HepG2 (cell line): ENCODE data around the gene TBXAS1. TPM values are rescaled to one million over a fixed set of nuclear protein-coding genes. Genes with fewer than 3 reads are reported as not detected.

Source experiments
- ATAC-seq: fragments of 200-7000 bp; cut with Tn5 transposase; 3 replicates; pipeline ENCODE4 v1.9.1; 2020; ENCODE audit warnings: mild to moderate bottlenecking, moderate library complexity
- BruUV-seq: library from RNA; stranded (reverse); fragments of 400-500 nt; replicated peaks from 2 replicates; lab custom pipeline; 2021; lab: Mats Ljungman, UMichigan
- CTCF ChIA-PET: fragments of 300-600 bp; formaldehyde crosslinking; extraction: SDS; loops from one replicate; lab custom pipeline; 2021; ENCODE audit warnings: low total read pairs, inconsistent platforms, low intra/inter-chr PET ratio; lab: Yijun Ruan, JAX
- POLR2A ChIA-PET: fragments of 350-600 bp; sonication (Branson Sonifier 250); formaldehyde crosslinking; loops from one replicate; lab custom pipeline; 2020; ENCODE audit warnings: antibody characterized with exemption, inconsistent platforms; lab: Yijun Ruan, JAX
- DNase-seq: peaks from one replicate; pipeline ENCODE4 v3.0.0-alpha.2; 2015; ENCODE audit warnings: low spot score
- FAIRE-seq: peaks from 3 replicates; lab custom pipeline; 2011; peaks lifted over from hg19 to GRCh38; lab: Jason Lieb, UNC
- H2AFZ ChIP-seq: one replicate; pipeline ENCODE4 v1.6.1; 2011; ENCODE audit warnings: low read length, inconsistent platforms
- H3K27ac ChIP-seq: fragments of 300-600 bp; 3 replicates; pipeline ENCODE4 v1.8.0; 2011; ENCODE audit warnings: mixed run types, mild to moderate bottlenecking, mixed read lengths, low read length, inconsistent platforms; ENCODE audit not compliant: insufficient read depth; ENCODE audit errors: extremely low read length
- H3K27me3 ChIP-seq, 2 experiments: fragments of 200-600 bp in 1 of 2; 2 replicates in 1 of 2; 3 replicates in 1 of 2; pipeline versions ENCODE4 v1.6.0 to v1.8.0; 2011; ENCODE audit warnings: low read length in 2 of 2, mild to moderate bottlenecking in 2 of 2, moderate library complexity in 2 of 2, inconsistent platforms in 1 of 2; ENCODE audit not compliant: insufficient read depth in 2 of 2, control insufficient read depth in 1 of 2
- H3K36me3 ChIP-seq, 2 experiments: fragments of 200-600 bp in 1 of 2; replicated peaks in 1 of 2; 2 replicates in 1 of 2; 3 replicates in 1 of 2; pipeline versions ENCODE4 v1.5.1 to v1.8.0; 2011; ENCODE audit warnings: low read length in 2 of 2, inconsistent platforms in 1 of 2; ENCODE audit not compliant: insufficient read depth in 2 of 2, control insufficient read depth in 1 of 2
- H3K4me1 ChIP-seq: 2 replicates; pipeline ENCODE4 v1.5.1; 2012; ENCODE audit warnings: low read length, inconsistent platforms; ENCODE audit not compliant: insufficient read depth
- H3K4me2 ChIP-seq: 2 replicates; pipeline ENCODE4 v1.6.0; 2011; ENCODE audit warnings: low read depth, low read length, inconsistent platforms
- H3K4me3 ChIP-seq, 3 experiments: fragments of 200-600 bp in 1 of 3; sonication (generic), shearing (Covaris generic) in 1 of 3; replicated peaks in 1 of 3; 2 replicates each; pipeline ENCODE4 v1.5.1; 2011 to 2016; ENCODE audit warnings: low read length in 3 of 3, inconsistent platforms in 2 of 3, low read depth in 2 of 3, mild to moderate bottlenecking in 2 of 3, control low read depth in 1 of 3, mixed read lengths in 1 of 3; ENCODE audit not compliant: insufficient read depth in 1 of 3
- H3K79me2 ChIP-seq: one replicate; pipeline ENCODE4 v1.6.1; 2011; ENCODE audit warnings: low read length, inconsistent platforms; ENCODE audit not compliant: insufficient read depth
- H3K9ac ChIP-seq: 2 replicates; pipeline ENCODE4 v1.6.0; 2011; ENCODE audit warnings: mild to moderate bottlenecking, low read depth, low read length, inconsistent platforms; ENCODE audit not compliant: insufficient read depth
- H3K9me3 ChIP-seq: 2 replicates; pipeline ENCODE4 v1.5.1; 2012; ENCODE audit warnings: mild to moderate bottlenecking, low read length
- H4K20me1 ChIP-seq: 2 replicates; pipeline ENCODE4 v1.6.0; 2011; ENCODE audit warnings: inconsistent platforms, mild to moderate bottlenecking, low read length, moderate library complexity; ENCODE audit not compliant: insufficient read depth
- ASH2L ChIP-seq: fragments of 300-600, 200-600 bp; sonication (generic); IDR thresholded peaks from 2 replicates; pipeline ENCODE4 v1.7.0; 2017; ENCODE audit warnings: low read depth, mild to moderate bottlenecking, moderate library complexity, mixed read lengths, low read length; ENCODE audit not compliant: insufficient read length
- ELF1 ChIP-seq: sonication (generic); formaldehyde crosslinking; IDR thresholded peaks from 2 replicates; pipeline ENCODE4 v1.4.0; 2020; ENCODE audit warnings: missing genetic modification reagents
- ZKSCAN8 ChIP-seq: IDR thresholded peaks from 2 replicates; pipeline ENCODE4 v1.6.1; 2016; ENCODE audit warnings: borderline replicate concordance, missing genetic modification reagents, missing compliant biosample characterization
- ZNF280D ChIP-seq: sonication (generic); formaldehyde crosslinking; IDR thresholded peaks from 2 replicates; pipeline ENCODE4 v1.5.1; 2020; ENCODE audit warnings: mild to moderate bottlenecking, missing genetic modification reagents
- WGBS: methylation state at CpG from one replicate; pipeline ENCODE4 v1.1.6; 2017; ENCODE audit warnings: low lambda C conversion rate; 5-methylcytosine and 5-hydroxymethylcytosine counted together
- in situ Hi-C: cut with HindIII; loops from 2 replicates; pipeline ENCODE4 v1.10.0; 2017; ENCODE audit warnings: low pct_unique_long_range_greater_than_20kb; ENCODE audit not compliant: extremely low pct_ligation_motif_present
- intact Hi-C: fragments of 100-400 bp; cut with micrococcal nuclease; formaldehyde crosslinking; loops from one replicate; pipeline ENCODE4 v1.10.0; 2022; ENCODE audit not compliant: unreplicated experiment
- polyA plus RNA-seq, 8 experiments: library from polyadenylated mRNA; depleted of rRNA in 3 of 8; stranded (reverse) in 7 of 8; unstranded in 1 of 8; fragments of >200 nt; fragmentation: Illumina TruSeq in 4 of 8; extraction: Trizol in 4 of 8; gene quantifications; 2 replicates each; pipeline versions ENCODE4 v1.2.1 to v1.2.3, GENCODE V29; 2011 to 2016; ENCODE audit warnings: low read depth in 4 of 8, missing spikeins in 1 of 8, mixed read lengths in 1 of 8; ENCODE audit not compliant: insufficient read depth in 1 of 8
- total RNA-seq, 5 experiments: library from RNA; depleted of rRNA; stranded (reverse); fragments of >200 nt; fragmentation: Illumina TruSeq; extraction: Trizol; gene quantifications; 2 replicates each; pipeline ENCODE4 v1.2.3, GENCODE V29; 2016; ENCODE audit warnings: low read depth in 1 of 5
- TF ChIP-seq, protein P1 (sequence below): sonication (generic); formaldehyde crosslinking; IDR thresholded peaks from 2 replicates; pipeline ENCODE4 v1.8.0; 2023; ENCODE audit warnings: mild to moderate bottlenecking, missing genetic modification reagents

Gene TBXAS1
- total and polyA plus RNA-seq, 2 of the 13 experiments (the other 11 are each of a cell fraction or from before 2014, with no cell fraction given): 4.0 to 4.9 TPM

GRCh38 chr7:140039066-140039465, 210.0 kb downstream of the TBXAS1 start:
- no peak overlapping the region for H2AFZ ChIP-seq
- 98% methylated on average over 7 of the region's 7 CpGs for WGBS
- no peak overlapping the region for H3K9ac ChIP-seq
- H3K27me3 ChIP-seq: no peaks in the 10 kb centered on the region
- CTCF ChIA-PET: no interaction called here
- DNase-seq (no peak), ATAC-seq (no peak), FAIRE-seq (no peak)
- H3K27ac ChIP-seq: no peak overlapping the region
- BruUV-seq: no TSS peak
- no peak overlapping the region for H3K4me3 ChIP-seq
- in situ Hi-C loops: no loop called here
- POLR2A ChIA-PET: no interaction called here
- no peaks in the 10 kb centered on the region for H3K9me3 ChIP-seq
- no peaks in the 10 kb centered on the region for H3K79me2 ChIP-seq
- H3K4me2 ChIP-seq: no peak overlapping the region
- no peaks in the 10 kb centered on the region for H4K20me1 ChIP-seq
- intact Hi-C loops: no loop called here
- H3K4me1 ChIP-seq: peaks cover 2% of the 10 kb centered on the region
- peaks cover 4 to 43% of the 10 kb centered on the region in 2 experiments; a peak in 4 of 5 replicates for H3K36me3 ChIP-seq
- TF ChIP-seq ELF1 (CRISPR knock-in tag) (no peak), ZKSCAN8 (no peak), ASH2L (no peak), ZNF280D (CRISPR knock-in tag) (no peak)
- TF ChIP-seq, protein P1, sequence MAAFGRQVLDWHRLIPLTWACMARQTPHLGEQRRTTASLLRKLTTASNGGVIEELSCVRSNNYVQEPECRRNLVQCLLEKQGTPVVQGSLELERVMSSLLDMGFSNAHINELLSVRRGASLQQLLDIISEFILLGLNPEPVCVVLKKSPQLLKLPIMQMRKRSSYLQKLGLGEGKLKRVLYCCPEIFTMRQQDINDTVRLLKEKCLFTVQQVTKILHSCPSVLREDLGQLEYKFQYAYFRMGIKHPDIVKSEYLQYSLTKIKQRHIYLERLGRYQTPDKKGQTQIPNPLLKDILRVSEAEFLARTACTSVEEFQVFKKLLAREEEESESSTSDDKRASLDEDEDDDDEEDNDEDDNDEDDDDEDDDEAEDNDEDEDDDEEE (CRISPR knock-in tag): no peak
- TF ChIP-seq, all 625 proteins: peak for 0
